HG02759 (cell line): ENCODE results near the gene PCK2.
"Not testable (repeated sequence)": the region's sequence is repeated elsewhere in the genome, so short reads cannot be mapped to it uniquely, and the experiment has no call there.

Source experiments
- ATAC-seq: cut with Tn5 transposase; IDR thresholded peaks from one replicate; pipeline ENCODE4 v1.9.1; 2021; ENCODE audit warnings: mild to moderate bottlenecking, moderate library complexity; ENCODE audit not compliant: unreplicated experiment

Gene PCK2

GRCh38 chr14:24093207-24093900 is 757 bp upstream of the PCK2 start:
- ATAC-seq, result no peak

DNA sequence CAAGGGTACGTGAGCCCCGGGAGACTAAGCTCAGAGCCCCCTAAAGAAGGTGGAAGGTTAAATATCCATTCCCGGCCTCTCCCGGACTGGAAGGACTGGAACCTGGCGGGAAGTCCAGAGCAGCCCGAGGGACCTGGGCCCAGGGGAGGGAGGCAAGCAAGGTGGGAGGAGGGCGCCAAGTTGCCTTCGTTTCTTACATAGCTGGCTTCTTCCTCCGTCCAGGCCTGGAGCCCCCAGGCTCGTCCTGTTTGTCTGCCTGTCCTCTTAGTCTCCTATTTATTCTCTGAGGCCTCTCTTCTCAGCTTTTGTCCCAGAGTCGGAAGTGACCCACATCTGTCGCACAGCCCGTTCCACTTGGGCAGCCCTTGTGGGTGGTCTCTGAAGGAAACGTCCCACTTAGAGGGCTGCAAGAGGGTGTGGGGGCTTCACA is 745 bp downstream of the PCK2 start:
- ATAC-seq, result peak; percentile 1

DNA sequence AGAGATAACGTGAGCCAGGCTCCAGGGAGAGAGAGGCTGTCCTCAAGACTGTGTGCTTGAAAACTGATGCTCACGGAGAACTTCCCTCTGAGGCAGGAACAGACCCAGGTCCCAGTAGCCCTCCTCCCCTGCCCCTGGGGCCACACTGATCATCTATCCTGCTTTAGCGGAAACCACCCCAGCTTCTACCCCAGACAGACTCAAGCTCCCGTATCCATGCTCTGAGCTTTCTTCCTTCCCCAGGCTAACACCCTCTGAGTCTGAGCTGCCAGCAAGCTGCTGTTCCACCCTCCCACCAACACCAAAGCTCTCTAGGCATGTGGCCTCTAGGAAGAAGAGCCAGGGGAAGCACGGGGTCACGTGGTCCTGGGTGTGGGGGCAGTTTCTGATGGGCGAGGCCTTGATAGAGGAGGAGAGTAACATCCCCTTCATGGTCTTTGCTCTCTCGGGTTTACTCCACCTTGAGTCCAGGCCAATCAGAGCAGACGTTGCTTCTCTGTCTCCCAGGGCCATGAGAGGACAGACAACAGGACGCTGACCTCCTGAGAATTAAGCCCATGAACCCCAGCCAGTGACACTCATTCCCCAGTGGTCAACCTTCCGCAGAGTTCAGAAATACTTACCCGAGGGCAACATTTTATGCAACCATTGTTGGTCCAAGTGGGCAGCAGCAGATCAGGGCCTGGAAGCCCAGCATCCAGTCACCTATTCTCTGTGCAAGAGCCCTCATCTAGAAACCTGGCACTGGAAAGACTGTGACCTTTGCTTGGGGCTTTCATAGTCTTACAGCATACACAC is 1.4 kb downstream of the PCK2 start:
- peak; percentile 74 for ATAC-seq

DNA sequence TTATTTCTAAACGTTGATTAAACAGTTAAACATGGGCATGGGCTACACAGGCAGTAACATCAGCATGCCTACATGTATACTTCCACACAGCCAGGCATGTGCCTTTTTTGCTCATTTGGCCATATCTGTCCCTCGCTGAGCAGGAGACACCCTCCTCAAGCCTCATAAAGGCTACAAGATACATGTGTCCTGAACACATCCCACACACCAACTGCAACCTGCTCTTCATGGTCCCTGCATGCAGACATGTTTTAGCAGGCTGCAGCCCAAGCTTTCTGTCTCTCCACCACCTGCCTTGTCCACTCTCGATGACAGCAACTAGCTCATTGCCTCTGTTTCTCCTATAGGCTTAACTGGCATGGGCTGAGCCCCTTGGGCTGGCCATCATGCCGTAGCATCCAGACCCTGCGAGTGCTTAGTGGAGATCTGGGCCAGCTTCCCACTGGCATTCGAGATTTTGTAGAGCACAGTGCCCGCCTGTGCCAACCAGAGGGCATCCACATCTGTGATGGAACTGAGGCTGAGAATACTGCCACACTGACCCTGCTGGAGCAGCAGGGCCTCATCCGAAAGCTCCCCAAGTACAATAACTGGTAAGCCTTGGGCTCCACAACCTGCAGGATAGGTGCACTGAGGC is 2.6 kb downstream of the PCK2 start:
- ATAC-seq, result no peak

DNA sequence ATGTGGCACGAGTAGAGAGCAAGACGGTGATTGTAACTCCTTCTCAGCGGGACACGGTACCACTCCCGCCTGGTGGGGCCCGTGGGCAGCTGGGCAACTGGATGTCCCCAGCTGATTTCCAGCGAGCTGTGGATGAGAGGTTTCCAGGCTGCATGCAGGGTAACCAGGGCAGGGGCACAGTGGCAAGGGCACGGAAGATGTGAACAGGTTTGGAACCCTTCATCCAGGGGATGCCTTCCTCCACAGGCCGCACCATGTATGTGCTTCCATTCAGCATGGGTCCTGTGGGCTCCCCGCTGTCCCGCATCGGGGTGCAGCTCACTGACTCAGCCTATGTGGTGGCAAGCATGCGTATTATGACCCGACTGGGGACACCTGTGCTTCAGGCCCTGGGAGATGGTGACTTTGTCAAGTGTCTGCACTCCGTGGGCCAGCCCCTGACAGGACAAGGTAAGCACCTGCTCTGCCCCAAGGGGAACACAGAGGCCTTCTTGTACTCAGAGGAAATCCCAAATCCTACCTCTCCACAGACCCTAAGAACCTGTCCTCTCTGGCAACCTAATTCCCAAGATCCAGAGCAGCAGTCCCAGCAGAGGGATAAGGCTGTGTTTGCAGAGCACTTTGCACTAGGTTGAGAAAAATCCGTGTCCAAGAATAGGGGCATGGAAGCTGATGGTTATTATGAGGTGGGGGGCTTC is 4.3 kb downstream of the PCK2 start:
- no peak for ATAC-seq

DNA sequence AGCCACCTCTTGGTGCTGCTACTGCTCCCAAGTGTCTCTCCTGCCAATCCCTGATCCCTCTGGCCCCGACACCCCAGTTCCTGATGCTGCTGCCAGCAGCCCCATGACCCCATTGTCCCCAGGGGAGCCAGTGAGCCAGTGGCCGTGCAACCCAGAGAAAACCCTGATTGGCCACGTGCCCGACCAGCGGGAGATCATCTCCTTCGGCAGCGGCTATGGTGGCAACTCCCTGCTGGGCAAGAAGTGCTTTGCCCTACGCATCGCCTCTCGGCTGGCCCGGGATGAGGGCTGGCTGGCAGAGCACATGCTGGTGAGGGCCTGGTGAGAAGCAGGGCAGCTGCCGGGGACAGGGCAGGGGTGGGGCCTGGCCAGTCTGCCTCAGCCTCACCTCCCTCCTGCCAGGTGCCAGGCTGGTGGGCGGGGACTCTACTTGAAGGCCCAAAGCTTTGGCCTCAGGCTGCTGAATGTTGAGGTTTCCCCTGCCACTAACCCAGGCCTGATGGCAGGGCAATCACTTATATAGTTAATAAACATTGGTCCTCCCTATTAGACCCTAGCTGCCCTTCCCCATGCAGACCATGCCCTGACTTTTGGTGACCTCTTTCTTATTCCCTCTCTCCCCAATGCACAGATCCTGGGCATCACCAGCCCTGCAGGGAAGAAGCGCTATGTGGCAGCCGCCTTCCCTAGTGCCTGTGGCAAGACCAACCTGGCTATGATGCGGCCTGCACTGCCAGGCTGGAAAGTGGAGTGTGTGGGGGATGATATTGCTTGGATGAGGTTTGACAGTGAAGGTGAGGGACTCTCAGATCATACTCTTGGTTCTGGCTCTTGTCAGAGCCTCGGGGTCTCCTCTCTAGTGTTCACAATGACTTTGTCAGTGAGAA is 5.1 kb downstream of the PCK2 start:
- no peak for ATAC-seq

- no peak for ATAC-seq
Observed at GRCh38 chr14:24100197-24100981, 6.3 kb downstream of the PCK2 start.

DNA sequence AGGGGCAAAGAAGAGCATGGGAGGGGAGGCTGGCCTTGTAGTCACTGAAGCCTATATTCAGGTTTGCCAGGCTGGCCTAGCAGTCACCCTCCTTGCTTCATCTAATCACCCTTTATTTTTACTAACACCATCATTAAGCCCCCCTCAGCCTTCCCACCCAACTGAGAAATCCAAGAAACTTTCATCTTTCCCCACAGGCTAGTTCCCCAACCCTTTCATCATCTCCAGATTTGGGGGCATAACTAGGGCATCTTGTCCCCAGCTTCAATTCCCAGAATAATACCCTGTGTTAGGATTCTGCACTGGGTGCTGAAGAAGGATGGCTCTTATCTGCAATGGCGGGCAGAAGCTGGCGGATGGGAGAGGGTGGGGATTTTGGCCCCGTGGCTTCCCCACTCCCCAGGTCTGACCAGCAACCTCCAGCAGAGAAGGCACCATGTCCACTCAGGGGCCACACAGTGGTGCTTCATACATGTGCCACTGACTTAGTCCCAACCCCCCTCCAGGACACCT is 6.9 kb downstream of the PCK2 start:
- no peak for ATAC-seq

DNA sequence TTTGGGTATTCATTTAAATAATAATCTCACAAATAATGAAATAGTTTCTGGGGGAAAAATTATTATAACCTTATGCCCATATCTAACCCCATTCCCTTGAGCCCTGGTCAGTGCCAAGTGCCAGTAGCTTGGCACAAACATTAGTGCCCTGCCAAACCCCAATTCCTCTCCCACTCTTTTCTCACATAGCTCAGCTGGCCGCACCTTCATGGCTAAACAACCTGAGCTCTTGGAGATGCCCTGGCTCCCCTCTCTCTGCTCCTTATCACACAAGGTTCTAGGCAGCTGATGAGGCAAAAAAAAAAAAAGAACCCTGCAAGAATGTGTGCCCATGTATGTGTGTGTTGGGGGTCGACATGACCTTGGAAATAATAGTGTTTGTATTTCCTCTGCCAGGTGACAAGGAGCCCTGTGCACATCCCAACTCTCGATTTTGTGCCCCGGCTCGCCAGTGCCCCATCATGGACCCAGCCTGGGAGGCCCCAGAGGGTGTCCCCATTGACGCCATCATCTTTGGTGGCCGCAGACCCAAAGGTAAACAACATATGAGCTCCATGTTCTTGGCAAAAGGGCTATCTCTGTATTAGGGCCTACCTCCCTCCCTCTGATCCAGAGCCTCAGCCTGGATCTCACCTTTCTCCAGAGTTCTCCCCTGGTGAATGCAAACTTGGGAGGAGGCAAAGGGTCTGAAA is 8.4 kb downstream of the PCK2 start:
- no peak for ATAC-seq

- no peak for ATAC-seq
Observed at GRCh38 chr14:24103451-24103850, 9.3 kb downstream of the PCK2 start.

DNA sequence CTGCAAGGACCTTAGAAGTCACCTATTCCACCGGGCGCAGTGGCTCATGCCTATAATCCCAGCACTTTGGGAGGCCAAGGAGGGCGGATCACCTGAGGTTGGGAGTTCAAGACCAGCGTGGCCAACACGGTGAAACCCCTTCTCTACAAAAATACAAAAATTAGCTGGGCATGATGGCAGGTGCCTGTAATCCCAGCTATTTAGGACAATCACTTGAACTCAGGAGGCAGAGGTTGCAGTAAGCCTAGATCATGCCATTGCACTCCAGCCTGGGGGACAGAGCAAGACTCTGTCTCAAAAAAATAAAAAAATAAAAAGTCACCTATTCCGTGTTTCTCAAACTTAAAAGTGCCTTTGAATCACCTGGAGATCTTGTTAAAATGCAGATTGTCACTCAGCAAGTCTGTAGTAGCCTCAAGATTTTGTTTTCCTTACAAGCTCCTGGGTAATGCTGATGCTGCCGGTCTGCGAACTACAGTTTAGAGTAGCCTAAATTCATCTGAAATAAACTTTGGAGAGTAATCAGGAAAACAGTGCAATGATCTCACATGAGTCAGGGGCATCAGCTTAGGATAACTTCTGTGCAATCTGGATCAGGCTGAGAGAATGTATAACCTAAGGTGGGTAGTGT is 11.6 kb downstream of the PCK2 start:
- ATAC-seq, result not testable (repeated sequence)

DNA sequence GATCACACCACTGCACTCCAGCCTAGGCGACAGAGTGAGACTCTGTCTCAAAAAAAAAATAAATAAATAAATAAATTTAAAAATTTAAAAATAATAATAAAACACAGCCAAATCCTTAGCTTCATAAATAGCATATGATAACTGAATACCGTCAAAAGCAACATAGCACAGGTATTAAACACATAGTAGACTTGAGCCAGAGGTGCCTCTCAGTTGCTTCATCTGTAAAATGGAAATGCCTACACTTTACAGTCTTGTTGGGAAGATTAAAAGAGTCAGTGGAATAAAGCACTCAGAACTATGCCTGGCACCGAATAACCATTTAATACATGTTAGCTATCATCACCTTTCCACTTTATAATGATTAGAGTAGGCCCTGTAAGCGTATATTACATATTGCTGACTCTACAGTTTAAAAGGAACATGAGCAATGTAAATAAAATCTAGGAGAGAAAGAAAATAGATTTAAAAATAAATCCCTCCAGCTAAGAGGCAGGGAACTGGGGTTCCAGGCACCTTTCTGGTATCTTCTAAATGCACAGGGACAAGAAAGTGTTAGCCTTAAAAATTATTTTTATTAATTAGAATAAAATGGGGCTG is 12.7 kb downstream of the PCK2 start:
- no peak for ATAC-seq

- no peak for ATAC-seq
Observed at GRCh38 chr14:24108336-24108874, 14.3 kb downstream of the PCK2 start.

GRCh38 chr14:24110060-24110459 is 15.9 kb downstream of the PCK2 start:
- ATAC-seq, result no peak

DNA sequence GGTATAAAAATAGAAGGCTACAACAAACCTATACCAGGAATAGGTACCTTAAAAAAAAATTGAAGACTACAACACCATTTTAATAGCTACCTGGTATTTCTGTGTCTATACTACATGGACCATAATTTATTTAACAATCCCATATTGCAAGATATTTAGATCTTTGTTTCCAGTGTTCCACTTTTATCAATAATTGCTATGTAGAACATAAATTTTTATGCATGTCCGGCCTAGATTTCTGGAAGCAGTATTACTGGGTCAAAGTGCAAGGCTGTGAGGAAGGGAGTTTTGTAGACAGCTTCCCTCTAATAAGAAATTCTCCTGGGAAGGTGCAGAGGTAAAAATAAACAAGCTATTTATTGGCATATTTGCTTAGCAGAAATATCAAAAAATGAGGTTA is 16.4 kb downstream of the PCK2 start:
- ATAC-seq, result no peak

DNA sequence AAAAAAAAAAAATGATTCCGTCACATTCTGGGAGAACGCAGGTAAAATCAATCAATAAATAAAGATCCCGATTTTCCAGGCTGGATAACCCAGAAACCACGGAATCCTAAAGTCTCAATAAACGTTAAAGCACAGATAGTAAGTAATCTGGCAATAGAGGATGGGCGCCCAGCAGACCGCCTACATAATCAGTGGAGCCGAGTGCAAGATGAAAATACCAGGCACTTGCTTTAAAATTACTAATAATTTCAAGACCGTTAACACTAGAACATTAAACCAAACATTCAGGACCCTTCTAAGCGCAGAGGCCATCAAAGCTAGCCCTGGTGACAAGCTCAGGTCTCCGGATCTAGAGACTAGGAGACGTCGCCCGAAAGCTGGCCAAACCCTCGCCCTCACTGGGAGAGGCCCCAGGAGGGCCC is 19.3 kb downstream of the PCK2 start:
- ATAC-seq, result no peak

DNA sequence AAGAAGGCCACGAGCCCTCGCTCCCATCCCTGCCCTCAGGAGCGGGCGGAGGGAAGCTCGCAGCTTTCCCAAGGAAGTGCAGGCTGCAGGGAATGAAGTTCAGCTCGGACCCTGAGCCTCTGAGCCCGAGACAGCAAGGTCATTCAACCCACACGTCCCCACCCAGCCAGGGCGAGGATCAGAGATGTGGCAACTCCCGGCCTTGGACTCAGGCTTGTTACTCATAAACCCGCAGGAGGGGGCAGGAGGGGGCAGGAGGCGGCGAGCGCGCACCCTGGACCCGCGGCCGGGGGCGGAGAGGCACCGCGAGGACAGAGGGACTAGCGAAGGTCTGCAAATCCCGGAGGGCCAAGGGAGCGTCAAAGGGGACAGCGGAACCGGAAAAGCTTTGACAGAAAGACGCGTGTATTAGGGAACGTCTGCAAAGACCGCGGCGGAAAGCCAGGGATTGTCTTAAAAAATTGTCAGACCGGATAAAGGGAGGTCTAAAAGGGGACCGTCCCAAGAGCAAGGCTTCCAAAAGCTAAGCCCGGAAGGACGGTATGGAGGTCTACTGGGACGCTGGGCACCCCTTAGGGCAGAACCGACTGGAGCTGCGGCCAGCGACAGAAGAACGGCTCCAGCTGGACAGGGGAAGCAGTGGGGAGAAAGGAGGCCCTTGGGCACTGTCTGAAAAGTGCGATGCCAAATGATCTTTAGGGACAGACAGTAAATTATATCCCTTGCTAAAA is 19.9 kb downstream of the PCK2 start:
- ATAC-seq, result peak; percentile 35
